Gastrocnemius medialis (tissue), 4 donors: ENCODE data around the gene ELAPOR1.

Experiments
- POLR2A ChIP-seq, 2 donors: fragments of 450-650 bp; IDR thresholded peaks; one replicate each; pipeline ENCODE4 v1.6.1; 2017; ENCODE audit warnings: antibody characterized with exemption in 2 of 2, mild to moderate bottlenecking in 2 of 2, moderate library complexity in 2 of 2
- TF ChIP-seq, protein P1 (sequence below), 5 experiments: fragments of 450-650 bp in 3 of 5; fragments of 200-600 bp in 2 of 5; sonication (generic) in 2 of 5; IDR thresholded peaks in 4 of 5; conservative IDR thresholded peaks in 1 of 5; 1 replicate in 4 of 5; 2 replicates in 1 of 5; pipeline ENCODE4 v1.5.1; 2016 to 2019; ENCODE audit warnings: antibody characterized with exemption in 5 of 5, mild to moderate bottlenecking in 3 of 5, moderate library complexity in 3 of 5

DNA sequence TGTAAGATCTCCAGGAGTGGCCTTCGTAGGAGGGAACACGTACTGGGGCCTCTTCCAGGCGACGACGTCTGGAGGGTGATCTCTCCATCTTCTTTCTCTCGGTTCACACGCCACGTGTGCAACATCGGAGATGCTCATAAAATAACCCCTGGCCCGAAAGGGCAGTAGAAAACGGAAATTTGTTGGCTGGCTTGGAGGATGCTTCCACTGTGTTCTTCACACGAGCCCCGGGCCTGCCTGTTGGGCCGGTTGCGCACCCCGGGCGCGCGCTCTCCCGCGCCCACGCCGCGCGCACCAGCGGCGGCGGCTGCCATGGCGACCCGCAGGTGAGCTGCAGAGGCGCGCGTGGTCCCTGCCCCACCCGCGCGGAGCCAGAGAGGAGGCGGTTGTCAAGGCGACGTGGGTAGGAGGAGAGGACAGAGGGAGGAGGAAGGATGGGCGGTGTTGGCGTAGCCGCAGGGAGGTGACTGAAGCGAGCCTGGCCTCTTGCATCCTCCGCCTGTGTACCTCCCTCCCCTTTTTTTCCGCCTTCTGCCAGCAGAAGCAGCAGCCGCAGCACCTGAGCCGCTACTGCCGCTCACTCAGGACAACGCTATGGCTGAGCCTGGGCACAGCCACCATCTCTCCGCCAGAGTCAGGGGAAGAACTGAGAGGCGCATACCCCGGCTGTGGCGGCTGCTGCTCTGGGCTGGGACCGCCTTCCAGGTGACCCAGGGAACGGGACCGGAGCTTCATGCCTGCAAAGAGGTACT lies at the start of gene ELAPOR1:
- no peak for TF ChIP-seq POLR2A (IDR thresholded peaks at IDR 0.05)
- TF ChIP-seq, protein P1, sequence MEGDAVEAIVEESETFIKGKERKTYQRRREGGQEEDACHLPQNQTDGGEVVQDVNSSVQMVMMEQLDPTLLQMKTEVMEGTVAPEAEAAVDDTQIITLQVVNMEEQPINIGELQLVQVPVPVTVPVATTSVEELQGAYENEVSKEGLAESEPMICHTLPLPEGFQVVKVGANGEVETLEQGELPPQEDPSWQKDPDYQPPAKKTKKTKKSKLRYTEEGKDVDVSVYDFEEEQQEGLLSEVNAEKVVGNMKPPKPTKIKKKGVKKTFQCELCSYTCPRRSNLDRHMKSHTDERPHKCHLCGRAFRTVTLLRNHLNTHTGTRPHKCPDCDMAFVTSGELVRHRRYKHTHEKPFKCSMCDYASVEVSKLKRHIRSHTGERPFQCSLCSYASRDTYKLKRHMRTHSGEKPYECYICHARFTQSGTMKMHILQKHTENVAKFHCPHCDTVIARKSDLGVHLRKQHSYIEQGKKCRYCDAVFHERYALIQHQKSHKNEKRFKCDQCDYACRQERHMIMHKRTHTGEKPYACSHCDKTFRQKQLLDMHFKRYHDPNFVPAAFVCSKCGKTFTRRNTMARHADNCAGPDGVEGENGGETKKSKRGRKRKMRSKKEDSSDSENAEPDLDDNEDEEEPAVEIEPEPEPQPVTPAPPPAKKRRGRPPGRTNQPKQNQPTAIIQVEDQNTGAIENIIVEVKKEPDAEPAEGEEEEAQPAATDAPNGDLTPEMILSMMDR (IDR thresholded peaks at IDR 0.05 in 4 of 5, conservative IDR thresholded peaks at IDR 0.05 in 1 of 5) = no peak
